Measurements from ENCODE around the gene CDKN2B-AS1. TPM values are rescaled to one million over a fixed set of nuclear protein-coding genes. Genes with fewer than 3 reads are reported as not detected.

The CDKN2B-AS1 gene
- total RNA-seq, 1 donor from 2014 or later, result 3.5 TPM

- TF ChIP-seq CTCF (IDR thresholded peaks at IDR 0.05), result no peak
- H3K4me1 Mint-ChIP-seq (ENCODE audit: low read depth), result peaks cover 35% of the 10 kb centered on the region
- no peaks in the 10 kb centered on the region for H3K27me3 Mint-ChIP-seq (ENCODE audit: low read depth)
- H3K36me3 Mint-ChIP-seq (ENCODE audit: low read depth), result no peaks in the 10 kb centered on the region
- DNase-seq (ENCODE audit: low spot score), result no peak
- no peak overlapping the region for H3K27ac Mint-ChIP-seq (ENCODE audit: unreplicated experiment)
- no peak overlapping the region for H3K4me3 Mint-ChIP-seq (ENCODE audit: unreplicated experiment)
- no peaks in the 10 kb centered on the region for H3K9me3 Mint-ChIP-seq (ENCODE audit: low read depth)
These were observed 53.0 kb downstream of the CDKN2B-AS1 start for GRCh38 chr9:22047596-22047995.

GRCh38 chr9:22049411-22049810, 54.8 kb downstream of the CDKN2B-AS1 start:
- DNase-seq (ENCODE audit: low spot score), result no peak
- H3K27ac Mint-ChIP-seq (ENCODE audit: unreplicated experiment), result no peak overlapping the region

GRCh38 chr9:22050924-22051323, 56.3 kb downstream of the CDKN2B-AS1 start:
- Mint-ChIP-seq H3K36me3 (ENCODE audit: low read depth) (peaks cover 1% of the 10 kb centered on the region), H3K27ac (ENCODE audit: unreplicated experiment) (no peak overlapping the region), H3K27me3 (ENCODE audit: low read depth) (no peaks in the 10 kb centered on the region), H3K4me3 (ENCODE audit: unreplicated experiment) (no peak overlapping the region), H3K9me3 (ENCODE audit: low read depth) (no peaks in the 10 kb centered on the region), H3K4me1 (ENCODE audit: low read depth) (peaks cover 42% of the 10 kb centered on the region)
- no peak for TF ChIP-seq CTCF (IDR thresholded peaks at IDR 0.05)
- no peak for DNase-seq (ENCODE audit: low spot score)

More at GRCh38 chr9:22049411-22049810, 54.8 kb downstream of the CDKN2B-AS1 start:
- H3K4me3 Mint-ChIP-seq (ENCODE audit: unreplicated experiment), result no peak overlapping the region
- no peaks in the 10 kb centered on the region for H3K36me3 Mint-ChIP-seq (ENCODE audit: low read depth)
- no peaks in the 10 kb centered on the region for H3K9me3 Mint-ChIP-seq (ENCODE audit: low read depth)
- peaks cover 40% of the 10 kb centered on the region for H3K4me1 Mint-ChIP-seq (ENCODE audit: low read depth)
- no peak for TF ChIP-seq CTCF (IDR thresholded peaks at IDR 0.05)
- no peaks in the 10 kb centered on the region for H3K27me3 Mint-ChIP-seq (ENCODE audit: low read depth)

- DNase-seq (ENCODE audit: low spot score), result no peak
- TF ChIP-seq CTCF (IDR thresholded peaks at IDR 0.05), result no peak
- Mint-ChIP-seq H3K27me3 (ENCODE audit: low read depth) (no peaks in the 10 kb centered on the region), H3K4me1 (ENCODE audit: low read depth) (peaks cover 46% of the 10 kb centered on the region), H3K9me3 (ENCODE audit: low read depth) (no peaks in the 10 kb centered on the region), H3K36me3 (ENCODE audit: low read depth) (peaks cover 1% of the 10 kb centered on the region), H3K4me3 (ENCODE audit: unreplicated experiment) (no peak overlapping the region), H3K27ac (ENCODE audit: unreplicated experiment) (peak overlapping the region; percentile 87)
These were observed 57.9 kb downstream of the CDKN2B-AS1 start for GRCh38 chr9:22052376-22052945.

GRCh38 chr9:22053178-22053577, 58.6 kb downstream of the CDKN2B-AS1 start:
- Mint-ChIP-seq H3K36me3 (ENCODE audit: low read depth) (peaks cover 3% of the 10 kb centered on the region), H3K4me3 (ENCODE audit: unreplicated experiment) (no peak overlapping the region), H3K27ac (ENCODE audit: unreplicated experiment) (peak overlapping the region; percentile 87), H3K27me3 (ENCODE audit: low read depth) (no peaks in the 10 kb centered on the region), H3K4me1 (ENCODE audit: low read depth) (peaks cover 46% of the 10 kb centered on the region), H3K9me3 (ENCODE audit: low read depth) (no peaks in the 10 kb centered on the region)
- DNase-seq (ENCODE audit: low spot score), result no peak
- peak; percentile 57 for TF ChIP-seq CTCF (IDR thresholded peaks at IDR 0.05)

All from chondrocyte (in vitro differentiated cells).